ENCODE measurements around the gene MATK.

The MATK gene

GRCh38 chr19:3800996-3801395 is 14.8 kb upstream of the MATK start:
- H3K4me1 ChIP-seq (ENCODE audit: control insufficient read depth in 1 of 2, insufficient read depth in 2 of 2, low read length in 2 of 2), result no peaks in the 10 kb centered on the region
- H2BK12ac ChIP-seq (ENCODE audit: low read length), result no peak overlapping the region
- no peaks in the 10 kb centered on the region for H3K79me2 ChIP-seq (ENCODE audit: control insufficient read depth, insufficient read depth, low read length, poor library complexity)
- no peak overlapping the region for H3K9ac ChIP-seq (ENCODE audit: low read length)
- H3K36me3 ChIP-seq (ENCODE audit: control insufficient read depth in 1 of 2, insufficient read depth in 2 of 2, low read length in 2 of 2), result no peaks in the 10 kb centered on the region
- H3K4ac ChIP-seq (ENCODE audit: low read depth, low read length), result no peak overlapping the region
- H2AK5ac ChIP-seq (ENCODE audit: low read length), result no peak overlapping the region
- no peak overlapping the region for H3K23ac ChIP-seq (ENCODE audit: low read length)
- WGBS (ENCODE audit: extremely low coverage, insufficient coverage, insufficient read length), result no CpG with 5 or more reads among the region's 21 CpGs
- no peak overlapping the region for H3K18ac ChIP-seq (ENCODE audit: low read length)
- H3K4me2 ChIP-seq (ENCODE audit: low read length), result no peak overlapping the region
- H3K4me3 ChIP-seq (ENCODE audit: low read depth, low read length), result peak overlapping the region; percentile 20
- H3K9me3 ChIP-seq (ENCODE audit: insufficient read depth, low read depth, low read length), result no peaks in the 10 kb centered on the region
- H3K27me3 ChIP-seq (ENCODE audit: insufficient read depth, low read length), result peaks cover 12% of the 10 kb centered on the region
- no peak overlapping the region for H2AFZ ChIP-seq (ENCODE audit: insufficient read depth, low read length, poor library complexity)
- no peak overlapping the region for H4K8ac ChIP-seq (ENCODE audit: low read depth, low read length)
- no peak overlapping the region for H2BK120ac ChIP-seq (ENCODE audit: insufficient read depth, low read length, poor library complexity)
- no peaks in the 10 kb centered on the region for H3K79me1 ChIP-seq (ENCODE audit: low read length)
- H3K14ac ChIP-seq (ENCODE audit: low read length), result no peak overlapping the region
- H4K91ac ChIP-seq (ENCODE audit: low read depth, low read length), result no peak overlapping the region
- no peak overlapping the region for H4K12ac ChIP-seq (ENCODE audit: low read depth, low read length)
- no peak for DNase-seq
- no peak overlapping the region for H3K27ac ChIP-seq (ENCODE audit: low read depth, low read length)
- H2BK5ac ChIP-seq (ENCODE audit: low read depth, low read length, poor library complexity), result no peak overlapping the region

- no peak overlapping the region for H3K27ac ChIP-seq (ENCODE audit: low read depth, low read length)
- no peak overlapping the region for H3K4me2 ChIP-seq (ENCODE audit: low read length)
- H3K4me3 ChIP-seq (ENCODE audit: low read depth, low read length), result no peak overlapping the region
- no peak overlapping the region for H3K23ac ChIP-seq (ENCODE audit: low read length)
- H2BK12ac ChIP-seq (ENCODE audit: low read length), result no peak overlapping the region
- peaks cover 2% of the 10 kb centered on the region for H3K9me3 ChIP-seq (ENCODE audit: insufficient read depth, low read depth, low read length)
- no peak overlapping the region for H4K8ac ChIP-seq (ENCODE audit: low read depth, low read length)
- no peak overlapping the region for H2AFZ ChIP-seq (ENCODE audit: insufficient read depth, low read length, poor library complexity)
- no peak overlapping the region for H3K14ac ChIP-seq (ENCODE audit: low read length)
- no peak for DNase-seq
- no peaks in the 10 kb centered on the region for H3K36me3 ChIP-seq (ENCODE audit: control insufficient read depth in 1 of 2, insufficient read depth in 2 of 2, low read length in 2 of 2)
- H3K4ac ChIP-seq (ENCODE audit: low read depth, low read length), result no peak overlapping the region
- no peak overlapping the region for H3K18ac ChIP-seq (ENCODE audit: low read length)
- peaks cover 12% of the 10 kb centered on the region for H3K27me3 ChIP-seq (ENCODE audit: insufficient read depth, low read length)
- H4K91ac ChIP-seq (ENCODE audit: low read depth, low read length), result no peak overlapping the region
- H3K4me1 ChIP-seq (ENCODE audit: control insufficient read depth in 1 of 2, insufficient read depth in 2 of 2, low read length in 2 of 2), result no peaks in the 10 kb centered on the region
- H3K79me1 ChIP-seq (ENCODE audit: low read length), result no peaks in the 10 kb centered on the region
- no peak overlapping the region for H3K9ac ChIP-seq (ENCODE audit: low read length)
- H4K12ac ChIP-seq (ENCODE audit: low read depth, low read length), result no peak overlapping the region
- no peak overlapping the region for H2BK120ac ChIP-seq (ENCODE audit: insufficient read depth, low read length, poor library complexity)
- H2BK5ac ChIP-seq (ENCODE audit: low read depth, low read length, poor library complexity), result no peak overlapping the region
- no CpG with 5 or more reads among the region's 6 CpGs for WGBS (ENCODE audit: extremely low coverage, insufficient coverage, insufficient read length)
- H3K79me2 ChIP-seq (ENCODE audit: control insufficient read depth, insufficient read depth, low read length, poor library complexity), result no peaks in the 10 kb centered on the region
- no peak overlapping the region for H2AK5ac ChIP-seq (ENCODE audit: low read length)
Measured at GRCh38 chr19:3798137-3798536, 12.0 kb upstream of the MATK start.

- Histone ChIP-seq H3K9ac (ENCODE audit: low read length) (no peak overlapping the region), H4K12ac (ENCODE audit: low read depth, low read length) (no peak overlapping the region), H3K4me2 (ENCODE audit: low read length) (no peak overlapping the region), H3K79me2 (ENCODE audit: control insufficient read depth, insufficient read depth, low read length, poor library complexity) (no peaks in the 10 kb centered on the region), H3K36me3 (ENCODE audit: control insufficient read depth in 1 of 2, insufficient read depth in 2 of 2, low read length in 2 of 2) (no peaks in the 10 kb centered on the region), H3K4me1 (ENCODE audit: control insufficient read depth in 1 of 2, insufficient read depth in 2 of 2, low read length in 2 of 2) (no peaks in the 10 kb centered on the region), H3K27ac (ENCODE audit: low read depth, low read length) (no peak overlapping the region), H3K14ac (ENCODE audit: low read length) (no peak overlapping the region), H3K27me3 (ENCODE audit: insufficient read depth, low read length) (peaks cover 5% of the 10 kb centered on the region), H3K23ac (ENCODE audit: low read length) (no peak overlapping the region), H3K4me3 (ENCODE audit: low read depth, low read length) (no peak overlapping the region), H2BK12ac (ENCODE audit: low read length) (no peak overlapping the region), H2BK120ac (ENCODE audit: insufficient read depth, low read length, poor library complexity) (no peak overlapping the region), H2BK5ac (ENCODE audit: low read depth, low read length, poor library complexity) (no peak overlapping the region), H3K9me3 (ENCODE audit: insufficient read depth, low read depth, low read length) (peaks cover 2% of the 10 kb centered on the region), H2AFZ (ENCODE audit: insufficient read depth, low read length, poor library complexity) (no peak overlapping the region), H4K91ac (ENCODE audit: low read depth, low read length) (no peak overlapping the region), H4K8ac (ENCODE audit: low read depth, low read length) (no peak overlapping the region), H3K18ac (ENCODE audit: low read length) (no peak overlapping the region), H3K79me1 (ENCODE audit: low read length) (no peaks in the 10 kb centered on the region), H2AK5ac (ENCODE audit: low read length) (no peak overlapping the region), H3K4ac (ENCODE audit: low read depth, low read length) (no peak overlapping the region)
- no peak for DNase-seq
- no CpG with 5 or more reads among the region's 2 CpGs for WGBS (ENCODE audit: extremely low coverage, insufficient coverage, insufficient read length)
Measured at GRCh38 chr19:3796358-3796757, 10.2 kb upstream of the MATK start.

- no peak overlapping the region for H3K9ac ChIP-seq (ENCODE audit: low read length)
- no CpG with 5 or more reads among the region's 3 CpGs for WGBS (ENCODE audit: extremely low coverage, insufficient coverage, insufficient read length)
Measured at GRCh38 chr19:3793799-3794198, 7.6 kb upstream of the MATK start.

More at GRCh38 chr19:3793799-3794198, 7.6 kb upstream of the MATK start:
- Histone ChIP-seq H2BK12ac (ENCODE audit: low read length) (no peak overlapping the region), H3K4me1 (ENCODE audit: control insufficient read depth in 1 of 2, insufficient read depth in 2 of 2, low read length in 2 of 2) (no peaks in the 10 kb centered on the region), H2BK120ac (ENCODE audit: insufficient read depth, low read length, poor library complexity) (no peak overlapping the region), H3K4ac (ENCODE audit: low read depth, low read length) (no peak overlapping the region), H4K12ac (ENCODE audit: low read depth, low read length) (no peak overlapping the region), H3K79me2 (ENCODE audit: control insufficient read depth, insufficient read depth, low read length, poor library complexity) (no peaks in the 10 kb centered on the region), H2AFZ (ENCODE audit: insufficient read depth, low read length, poor library complexity) (no peak overlapping the region), H3K27me3 (ENCODE audit: insufficient read depth, low read length) (peaks cover 2% of the 10 kb centered on the region), H3K79me1 (ENCODE audit: low read length) (no peaks in the 10 kb centered on the region), H3K14ac (ENCODE audit: low read length) (no peak overlapping the region), H3K36me3 (ENCODE audit: control insufficient read depth in 1 of 2, insufficient read depth in 2 of 2, low read length in 2 of 2) (no peaks in the 10 kb centered on the region), H4K91ac (ENCODE audit: low read depth, low read length) (no peak overlapping the region), H3K4me2 (ENCODE audit: low read length) (no peak overlapping the region), H2BK5ac (ENCODE audit: low read depth, low read length, poor library complexity) (no peak overlapping the region), H3K27ac (ENCODE audit: low read depth, low read length) (no peak overlapping the region), H3K4me3 (ENCODE audit: low read depth, low read length) (no peak overlapping the region), H3K23ac (ENCODE audit: low read length) (no peak overlapping the region), H4K8ac (ENCODE audit: low read depth, low read length) (no peak overlapping the region), H2AK5ac (ENCODE audit: low read length) (no peak overlapping the region), H3K18ac (ENCODE audit: low read length) (no peak overlapping the region), H3K9me3 (ENCODE audit: insufficient read depth, low read depth, low read length) (peaks cover 3% of the 10 kb centered on the region)
- DNase-seq, result no peak
